ENCODE data around the gene VPS33B. TPM values are rescaled to one million over a fixed set of nuclear protein-coding genes. Genes with fewer than 3 reads are reported as not detected.

The VPS33B gene
- total RNA-seq, 1 experiment from 2014 or later: 11.7 TPM

- ChIA-PET CTCF (interaction anchor here (0.5 to 8.4 kb wide), 26 partner anchors 10 to 1404 kb away, joined by 3 to 116 read pairs (median 5); partner anchors contain the start of genes HDDC3, UNC45A and VPS33B), POLR2A (interaction anchor here (0.7 to 3.3 kb wide), 9 partner anchors 8 to 315 kb away, joined by 3 to 20 read pairs (median 8); partner anchors contain the start of genes UNC45A and VPS33B)
- H3K27me3 Mint-ChIP-seq (ENCODE audit: insufficient read depth, unreplicated experiment): no peaks in the 10 kb centered on the region
- intact Hi-C loops (cut with micrococcal nuclease): loop anchor here (2.0 kb wide), 1 partner anchor 37 kb away; the partner anchor contains the start of gene PRC1
- peaks cover 24% of the 10 kb centered on the region for H3K36me3 Mint-ChIP-seq (ENCODE audit: insufficient read depth, unreplicated experiment)
- no peak overlapping the region for H3K27ac Mint-ChIP-seq (ENCODE audit: low read depth, unreplicated experiment)
- peaks cover 10% of the 10 kb centered on the region for H3K4me1 Mint-ChIP-seq (ENCODE audit: insufficient read depth, unreplicated experiment)
- no TSS peak for BruUV-seq (replicated peaks)
- TF ChIP-seq CTCF (IDR thresholded peaks at IDR 0.05; ENCODE audit: unreplicated experiment): no peak
- no peaks in the 10 kb centered on the region for H3K9me3 Mint-ChIP-seq (ENCODE audit: unreplicated experiment)
- H3K4me3 Mint-ChIP-seq (ENCODE audit: unreplicated experiment): peak overlapping the region; percentile 77
- no peak for DNase-seq (ENCODE audit: unreplicated experiment)
Measured at GRCh38 chr15:90957791-90958190, 64.6 kb downstream of the VPS33B start.

- POLR2A ChIA-PET: interaction anchor here (0.7 to 3.3 kb wide), 18 partner anchors 9 to 1408 kb away, joined by 3 to 20 read pairs (median 4); partner anchors contain the start of genes HDDC3, PRC1, UNC45A and VPS33B
- intact Hi-C loops (cut with micrococcal nuclease): loop anchor here (2.0 kb wide), 1 partner anchor 38 kb away; the partner anchor contains the start of gene PRC1
- Mint-ChIP-seq H3K4me1 (ENCODE audit: insufficient read depth, unreplicated experiment) (peaks cover 10% of the 10 kb centered on the region), H3K36me3 (ENCODE audit: insufficient read depth, unreplicated experiment) (peaks cover 26% of the 10 kb centered on the region), H3K9me3 (ENCODE audit: unreplicated experiment) (no peaks in the 10 kb centered on the region), H3K27me3 (ENCODE audit: insufficient read depth, unreplicated experiment) (no peaks in the 10 kb centered on the region), H3K27ac (ENCODE audit: low read depth, unreplicated experiment) (no peak overlapping the region), H3K4me3 (ENCODE audit: unreplicated experiment) (peak overlapping the region; percentile 77)
- TF ChIP-seq CTCF (IDR thresholded peaks at IDR 0.05; ENCODE audit: unreplicated experiment): no peak
- CTCF ChIA-PET: interaction anchor here (0.6 to 8.4 kb wide), 48 partner anchors 7 to 1404 kb away, joined by 3 to 116 read pairs (median 4); partner anchors contain the start of genes HDDC3, MAN2A2, UNC45A and VPS33B
- BruUV-seq (replicated peaks): no TSS peak
- no peak for DNase-seq (ENCODE audit: unreplicated experiment)
Measured at GRCh38 chr15:90957031-90957790, 65.2 kb downstream of the VPS33B start.

GRCh38 chr15:90956274-90957030 lies 65.9 kb downstream of the VPS33B start:
- Mint-ChIP-seq H3K27me3 (ENCODE audit: insufficient read depth, unreplicated experiment) (no peaks in the 10 kb centered on the region), H3K36me3 (ENCODE audit: insufficient read depth, unreplicated experiment) (peaks cover 34% of the 10 kb centered on the region), H3K4me1 (ENCODE audit: insufficient read depth, unreplicated experiment) (peaks cover 10% of the 10 kb centered on the region), H3K4me3 (ENCODE audit: unreplicated experiment) (peak overlapping the region; percentile 77), H3K27ac (ENCODE audit: low read depth, unreplicated experiment) (no peak overlapping the region), H3K9me3 (ENCODE audit: unreplicated experiment) (no peaks in the 10 kb centered on the region)
- CTCF ChIA-PET: interaction anchor here (0.5 to 8.4 kb wide), 51 partner anchors 8 to 1123 kb away, joined by 3 to 116 read pairs (median 4); partner anchors contain the start of genes HDDC3, MAN2A2, UNC45A and VPS33B
- peak; percentile 72 for DNase-seq (ENCODE audit: unreplicated experiment)
- no TSS peak for BruUV-seq (replicated peaks)
- peak; percentile 96 for TF ChIP-seq CTCF (IDR thresholded peaks at IDR 0.05; ENCODE audit: unreplicated experiment)
- intact Hi-C loops (cut with micrococcal nuclease): loop anchor here (1.0 to 2.0 kb wide), 3 partner anchors 38 to 93 kb away; partner anchors contain the start of gene PRC1
- POLR2A ChIA-PET: interaction anchor here (0.6 to 3.3 kb wide), 16 partner anchors 10 to 93 kb away, joined by 3 to 20 read pairs (median 5); partner anchors contain the start of genes HDDC3, PRC1, UNC45A and VPS33B
